Stomach (tissue), 9 donors: Measurements from ENCODE around the gene CTDSPL. TPM values are rescaled to one million over a fixed set of nuclear protein-coding genes. Genes with fewer than 3 reads are reported as not detected.

Experiments used
- DNase-seq, 2 donors: peaks; one replicate each; pipeline versions ENCODE4 v3.0.0 to v3.0.0-alpha.2; 2013 to 2019
- H3K27ac ChIP-seq, 5 donors: fragments of 200-600 bp in 4 of 5; sonication (generic) in 4 of 5; one replicate each; pipeline ENCODE4 v1.5.1; 2013 to 2019; ENCODE audit warnings: mild to moderate bottlenecking in 1 of 5, moderate library complexity in 1 of 5
- H3K27me3 ChIP-seq, 3 donors: fragments of 200-600 bp; sonication (generic); one replicate each; pipeline ENCODE4 v1.5.1; 2017 to 2019; ENCODE audit warnings: mixed run types in 1 of 3
- H3K36me3 ChIP-seq, 4 donors: fragments of 200-600 bp; sonication (generic); 1 replicate in 3 of 4; 2 replicates in 1 of 4; pipeline ENCODE4 v1.5.1; 2016 to 2019
- H3K4me1 ChIP-seq, 4 donors: fragments of 200-600 bp; sonication (generic); one replicate each; pipeline ENCODE4 v1.5.1; 2016 to 2019
- H3K4me3 ChIP-seq, 4 donors: fragments of 200-600 bp; sonication (generic) in 3 of 4; one replicate each; pipeline ENCODE4 v1.5.1; 2016 to 2019; ENCODE audit warnings: mild to moderate bottlenecking in 1 of 4
- H3K9me3 ChIP-seq, 4 donors: fragments of 200-600 bp; sonication (generic); one replicate each; pipeline ENCODE4 v1.5.1; 2016 to 2019
- CTCF ChIP-seq, 7 experiments: fragments of 450-650 bp in 4 of 7; fragments of 200-600 bp in 3 of 7; sonication (generic) in 3 of 7; IDR thresholded peaks; one replicate each; pipeline ENCODE4 v1.5.1; 2016 to 2019; ENCODE audit warnings: antibody characterized with exemption in 7 of 7, control low read depth in 2 of 7, mild to moderate bottlenecking in 1 of 7
- EP300 ChIP-seq: sonication (generic); formaldehyde crosslinking; IDR thresholded peaks from one replicate; pipeline ENCODE4 v1.6.1; 2017; ENCODE audit warnings: antibody characterized with exemption
- POLR2A ChIP-seq, 4 donors: fragments of 450-650 bp; IDR thresholded peaks; one replicate each; pipeline ENCODE4 v1.6.1; 2016; ENCODE audit warnings: antibody characterized with exemption in 4 of 4, control low read depth in 2 of 4, mild to moderate bottlenecking in 1 of 4, moderate library complexity in 1 of 4
- POLR2AphosphoS5 ChIP-seq, 3 donors: sonication (generic); formaldehyde crosslinking; IDR thresholded peaks; one replicate each; pipeline ENCODE4 v1.6.1; 2016; ENCODE audit warnings: antibody characterized with exemption in 3 of 3
- WGBS, 5 donors: extraction: QIAGEN DNeasy Blood & Tissue Kit in 3 of 5; methylation state at CpG; one replicate each; pipeline versions ENCODE4 v1.1.5 to v1.1.7; 2013 to 2018; 5-methylcytosine and 5-hydroxymethylcytosine counted together
- intact Hi-C: fragments of 100-400 bp; cut with DNase I; formaldehyde crosslinking; loops from one replicate; pipeline ENCODE4 v1.15.1; 2023; ENCODE audit warnings: low total_unique reads
- polyA plus RNA-seq, 3 donors: library from polyadenylated mRNA; stranded (reverse); fragments of 200-250 nt; gene quantifications; one replicate each; pipeline ENCODE4 v1.2.3, GENCODE V29; 2013
- total RNA-seq, 5 donors: library from RNA; depleted of rRNA; stranded (reverse); fragments of >200 nt; gene quantifications; one replicate each; pipeline versions ENCODE4 v1.1.0 to v1.2.3, GENCODE V29; 2014 to 2016
- donor health status: healthy with polysubstance abuse.
- donor health status: Bipolar disorder and iron deficiency.
- donor health status: healthy.

Gene CTDSPL
- total and polyA plus RNA-seq, 8 donors, result 13.4 to 54.9 (median 30.2) TPM

DNA sequence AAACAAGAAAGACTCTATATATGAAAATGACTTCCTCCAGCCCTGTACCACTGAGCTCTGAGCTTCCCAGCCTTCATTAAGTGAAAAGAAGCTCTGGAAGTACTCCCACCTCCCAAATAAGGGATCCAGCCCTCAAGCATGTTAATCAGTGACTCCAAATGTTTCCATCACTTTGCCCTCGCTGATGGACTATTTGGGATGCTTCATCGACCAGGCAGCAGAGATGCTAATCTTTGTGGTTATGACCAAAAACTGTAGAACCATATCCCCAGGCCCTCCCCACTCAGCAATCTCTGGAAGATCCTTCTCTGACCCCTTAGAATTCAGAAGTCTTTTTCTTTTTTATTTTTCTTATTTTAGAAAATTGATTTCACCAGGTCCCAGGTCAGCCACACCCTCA is 2.3 kb upstream of the CTDSPL start:
- intact Hi-C loops, result loop anchor here (10.0 kb wide), 1 partner anchor 105 kb away; no protein-coding TSS in a partner anchor

GRCh38 chr3:37859908-37860199 is 1.8 kb upstream of the CTDSPL start:
- no peaks in the 10 kb centered on the region for H3K36me3 ChIP-seq
- peaks cover 28 to 71% (median 57%) of the 10 kb centered on the region in 4 donors for H3K4me1 ChIP-seq
- intact Hi-C loops, result loop anchor here (10.0 kb wide), 1 partner anchor 105 kb away; no protein-coding TSS in a partner anchor
- no peaks in the 10 kb centered on the region for H3K27me3 ChIP-seq
- H3K4me3 ChIP-seq, result peak overlapping the region in 1 of 4 donors; percentile 76
- no peak for TF ChIP-seq POLR2A (IDR thresholded peaks at IDR 0.05)
- TF ChIP-seq EP300, result no peak
- TF ChIP-seq POLR2AphosphoS5 (IDR thresholded peaks at IDR 0.05), result no peak
- TF ChIP-seq CTCF (IDR thresholded peaks at IDR 0.05), result no peak
- H3K27ac ChIP-seq, result peak overlapping the region; percentile 55 to 89 (median 84)
- DNase-seq, result no peak
- 77 to 84% (median 78%) methylated on average over 4 to 6 of the region's 6 CpGs for WGBS, 5 donors
- no peaks in the 10 kb centered on the region for H3K9me3 ChIP-seq

More for the DNA sequence above, 2.3 kb upstream of the CTDSPL start:
- no peak overlapping the region for H3K4me3 ChIP-seq
- H3K9me3 ChIP-seq, result no peaks in the 10 kb centered on the region
- no peaks in the 10 kb centered on the region for H3K36me3 ChIP-seq
- peaks cover 23 to 66% (median 54%) of the 10 kb centered on the region in 4 donors for H3K4me1 ChIP-seq
- 57 to 93% (median 85%) methylated on average over 2 of the region's 2 CpGs for WGBS, 5 donors
- H3K27me3 ChIP-seq, result no peaks in the 10 kb centered on the region
- DNase-seq, result no peak
- peak overlapping the region in 4 of 5 donors; percentile 74 to 89 (median 86) for H3K27ac ChIP-seq
- no peak for TF ChIP-seq CTCF (IDR thresholded peaks at IDR 0.05)
- TF ChIP-seq POLR2AphosphoS5 (IDR thresholded peaks at IDR 0.05), result no peak
- no peak for TF ChIP-seq POLR2A (IDR thresholded peaks at IDR 0.05)
- TF ChIP-seq EP300, result no peak

GRCh38 chr3:37862219-37862902 is 681 bp downstream of the CTDSPL start:
- H3K36me3 ChIP-seq, result no peaks in the 10 kb centered on the region
- TF ChIP-seq CTCF (IDR thresholded peaks at IDR 0.05), result no peak
- peak in 1 of 3 donors; percentile 4 for TF ChIP-seq POLR2AphosphoS5 (IDR thresholded peaks at IDR 0.05)
- no peak for TF ChIP-seq EP300
- no peak for TF ChIP-seq POLR2A (IDR thresholded peaks at IDR 0.05)
- WGBS, 5 donors, result 2 to 5% (median 4%) methylated on average over 25 to 38 of the region's 38 CpGs
- peak overlapping the region; percentile 69 to 78 (median 75) for H3K4me3 ChIP-seq
- H3K9me3 ChIP-seq, result no peaks in the 10 kb centered on the region
- peak; percentile 51 to 83 for DNase-seq
- intact Hi-C loops, result no loop called here
- no peaks in the 10 kb centered on the region for H3K27me3 ChIP-seq
- peak overlapping the region; percentile 80 to 89 (median 84) for H3K27ac ChIP-seq
- peaks cover 33 to 74% (median 52%) of the 10 kb centered on the region in 4 donors for H3K4me1 ChIP-seq

DNA sequence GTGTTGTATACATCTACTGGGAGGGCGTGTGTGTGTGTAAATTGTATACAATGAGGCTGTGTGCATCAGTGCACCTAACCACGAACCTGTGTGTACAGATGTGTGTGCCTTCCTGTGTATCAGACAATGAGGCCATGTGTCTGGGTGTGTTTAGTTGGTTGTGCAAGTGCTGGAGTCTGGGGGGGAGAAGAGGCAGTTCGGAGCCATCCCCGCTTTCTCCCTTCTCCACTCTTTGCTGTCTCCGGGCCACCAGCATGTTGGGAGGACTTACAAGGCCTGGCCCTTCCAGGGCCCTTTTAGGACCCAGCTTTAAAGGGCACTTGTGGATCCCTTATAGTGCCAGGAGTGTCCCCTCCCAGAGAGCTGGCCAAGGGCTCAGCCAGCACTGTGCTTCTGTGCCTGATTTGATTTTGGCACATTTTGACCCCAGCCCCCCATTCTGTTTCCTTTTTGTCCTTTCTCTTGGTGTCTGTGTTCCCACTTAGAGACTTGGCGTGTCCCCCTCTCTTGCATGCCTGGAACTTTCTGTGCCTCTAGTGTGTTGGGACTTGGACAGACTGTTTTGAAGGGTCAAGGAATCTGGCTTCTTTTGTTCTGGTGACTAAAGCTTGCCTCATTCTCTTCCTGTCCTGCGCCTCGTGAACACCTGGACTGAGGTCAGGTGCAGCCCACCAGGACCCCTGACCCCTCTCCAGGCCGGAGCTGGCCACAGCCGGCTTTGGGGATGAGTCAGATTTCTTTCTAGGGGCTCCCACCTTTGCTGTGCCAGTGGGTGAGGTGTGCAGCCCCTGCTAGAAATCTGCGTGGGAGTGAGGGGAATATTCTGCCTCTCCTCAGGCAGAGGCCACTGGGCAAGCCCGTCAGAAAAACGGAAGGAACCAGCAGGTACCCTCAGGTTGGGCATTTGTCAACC is 1.5 kb downstream of the CTDSPL start:
- H3K9me3 ChIP-seq, result no peaks in the 10 kb centered on the region
- H3K27me3 ChIP-seq, result no peaks in the 10 kb centered on the region
- intact Hi-C loops, result no loop called here
- H3K36me3 ChIP-seq, result no peaks in the 10 kb centered on the region
- no peak for TF ChIP-seq EP300
- TF ChIP-seq CTCF (IDR thresholded peaks at IDR 0.05), result no peak
- no peak for TF ChIP-seq POLR2A (IDR thresholded peaks at IDR 0.05)
- no peak for TF ChIP-seq POLR2AphosphoS5 (IDR thresholded peaks at IDR 0.05)
- peak in 1 of 2 donors; percentile 61 for DNase-seq
- peak overlapping the region; percentile 80 to 89 (median 84) for H3K27ac ChIP-seq
- H3K4me1 ChIP-seq, result peaks cover 33 to 70% (median 51%) of the 10 kb centered on the region in 4 donors
- 12 to 28% (median 18%) methylated on average over 13 of the region's 13 CpGs for WGBS, 5 donors
- H3K4me3 ChIP-seq, result peak overlapping the region; percentile 69 to 78 (median 75)
